Hepatic stellate cell (primary cell): Measurements from ENCODE around the gene RAB3A.

Experiments used
- DNase-seq: peaks from one replicate; pipeline ENCODE4 v3.0.0; 2011; ENCODE audit warnings: low spot score

The RAB3A gene

GRCh38 chr19:18203863-18204393 is at the start of gene RAB3A:
Gene RAB3A (minus strand): TSS chr19:18204042. CDS start chr19:18202740, 1,302 bp downstream.
- peak; percentile 99 for DNase-seq

DNA sequence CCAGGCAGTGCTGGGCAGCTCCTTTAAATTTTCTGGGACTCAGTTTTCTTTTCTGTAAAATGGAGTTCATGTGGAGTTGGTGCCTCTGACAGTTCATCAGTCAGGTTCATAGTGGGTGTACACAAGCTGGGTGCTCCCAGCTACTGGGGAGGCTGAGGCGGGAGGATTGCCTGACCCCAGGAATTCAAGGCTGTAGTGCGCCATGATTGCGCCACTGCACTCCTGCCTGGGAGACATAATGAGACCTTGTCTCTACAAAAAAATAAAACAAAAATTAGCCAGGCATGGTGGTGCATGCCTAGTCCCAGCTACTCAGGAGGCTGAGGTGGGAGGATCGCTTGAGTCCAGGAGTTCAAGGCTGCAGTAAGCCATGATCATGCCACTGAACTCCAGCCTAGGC is 49.3 kb upstream of the RAB3A start:
- DNase-seq, result no peak

DNA sequence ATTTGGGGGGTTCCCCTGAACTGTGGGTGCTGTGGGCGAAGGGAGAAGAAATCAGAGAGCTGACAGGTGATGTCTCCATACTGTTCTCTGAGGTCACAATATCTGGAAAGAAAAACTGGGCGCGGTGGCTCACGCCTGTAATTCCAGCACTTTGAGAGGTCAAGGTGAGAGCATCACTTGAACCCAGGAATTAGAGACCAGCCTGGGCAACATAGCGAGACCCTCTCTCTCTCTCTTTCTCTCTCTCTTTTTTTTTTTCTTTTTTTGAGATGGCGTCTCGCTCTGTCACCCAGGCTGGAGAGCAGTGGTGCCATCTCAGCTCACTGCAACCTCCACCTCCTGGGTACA is 48.5 kb upstream of the RAB3A start:
- DNase-seq, result no peak

DNA sequence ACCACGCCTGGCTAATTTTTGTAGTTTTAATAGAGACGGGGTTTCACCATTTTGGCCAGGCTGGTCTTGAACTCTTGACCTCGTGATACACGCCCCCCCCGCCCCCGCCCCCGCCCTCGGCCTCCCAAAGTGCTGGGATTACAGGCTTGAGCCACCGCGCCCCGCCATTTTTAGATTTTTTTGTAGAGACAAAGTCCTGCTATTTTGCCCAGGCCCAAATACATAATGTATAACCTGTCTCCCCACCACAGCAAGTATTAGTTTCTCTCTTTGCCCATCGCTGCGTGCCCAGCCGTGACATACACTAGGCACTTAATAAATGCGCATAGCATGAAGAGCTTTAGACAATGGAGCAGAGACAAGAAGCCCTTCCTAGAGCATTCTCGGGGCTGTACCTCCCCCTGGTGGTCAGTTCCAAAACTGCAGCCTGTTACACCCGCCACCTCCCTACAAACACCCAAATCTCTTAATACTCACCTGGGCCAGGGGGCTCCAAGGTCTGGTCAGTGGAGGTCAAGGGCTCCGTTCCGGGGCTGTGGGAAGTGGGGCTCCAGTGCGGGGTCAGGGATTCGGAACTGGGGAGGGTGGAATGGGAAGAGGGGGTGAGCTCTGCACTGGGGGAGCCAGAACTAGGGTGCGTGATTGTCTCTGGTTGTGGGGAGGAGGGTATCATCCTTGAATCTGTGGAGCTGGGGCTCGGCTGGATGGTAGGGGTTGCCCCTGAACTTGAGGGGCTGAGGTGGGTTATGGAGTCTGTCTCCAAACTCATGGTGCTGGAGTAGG is 47.9 kb upstream of the RAB3A start:
- DNase-seq, result peak; percentile 79

DNA sequence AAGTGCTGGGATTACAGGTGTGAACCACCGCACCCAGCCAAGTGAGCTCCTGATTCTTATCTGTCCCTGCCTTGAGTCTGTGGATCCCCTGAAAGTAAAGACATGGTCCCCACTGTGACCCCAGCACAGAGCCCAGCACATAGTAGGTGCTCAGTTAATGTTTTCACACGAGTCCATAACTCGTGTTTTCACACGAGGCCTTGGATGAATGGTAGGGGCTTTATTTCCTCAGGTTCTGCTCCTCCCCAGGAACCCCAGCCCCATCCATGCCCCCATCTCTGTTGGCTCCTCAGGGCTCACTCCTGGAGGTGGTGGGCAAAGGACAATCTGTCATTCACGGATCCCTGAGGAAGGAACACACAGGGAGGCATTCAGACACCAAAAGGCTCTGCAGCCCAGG is 46.0 kb upstream of the RAB3A start:
- no peak for DNase-seq

- no peak for DNase-seq
Measured at GRCh38 chr19:18245297-18245696, 41.5 kb upstream of the RAB3A start.

GRCh38 chr19:18239303-18239702 is 35.5 kb upstream of the RAB3A start:
- no peak for DNase-seq

- DNase-seq, result no peak
Measured at GRCh38 chr19:18234194-18234593, 30.4 kb upstream of the RAB3A start.

DNA sequence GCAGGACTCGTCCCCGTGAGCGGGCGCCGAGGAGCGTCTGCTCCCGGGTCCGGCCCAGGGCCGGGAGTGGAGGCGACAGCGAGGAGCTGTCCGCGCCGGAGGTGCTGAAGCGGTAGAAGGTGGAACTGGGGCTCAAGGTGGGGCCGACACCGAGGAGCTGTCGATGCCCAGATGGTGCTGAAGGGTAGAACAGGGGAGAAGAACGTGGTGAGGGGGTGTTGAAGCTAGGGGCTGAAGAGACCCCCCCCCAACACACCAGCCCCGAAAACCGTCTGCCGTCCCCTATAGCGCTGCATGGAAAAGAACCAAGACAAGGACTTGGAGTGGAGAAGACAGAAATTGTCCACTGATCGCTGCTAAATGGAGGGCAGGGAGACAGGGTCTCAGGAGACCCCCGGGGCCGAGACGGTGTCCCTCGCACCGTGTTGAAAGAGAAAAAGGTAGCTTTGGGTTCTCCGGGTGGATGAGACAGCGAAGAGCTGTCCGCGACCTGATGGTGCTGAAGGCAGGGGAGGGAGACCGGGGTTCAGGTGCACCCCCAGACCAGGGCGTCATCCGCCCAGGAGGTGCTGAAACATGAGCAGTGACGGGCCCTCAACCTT is 29.5 kb upstream of the RAB3A start:
- DNase-seq, result peak; percentile 76

GRCh38 chr19:18232540-18233223 is 28.8 kb upstream of the RAB3A start:
- DNase-seq, result no peak

- no peak for DNase-seq
Measured at GRCh38 chr19:18231775-18232174, 27.9 kb upstream of the RAB3A start.

DNA sequence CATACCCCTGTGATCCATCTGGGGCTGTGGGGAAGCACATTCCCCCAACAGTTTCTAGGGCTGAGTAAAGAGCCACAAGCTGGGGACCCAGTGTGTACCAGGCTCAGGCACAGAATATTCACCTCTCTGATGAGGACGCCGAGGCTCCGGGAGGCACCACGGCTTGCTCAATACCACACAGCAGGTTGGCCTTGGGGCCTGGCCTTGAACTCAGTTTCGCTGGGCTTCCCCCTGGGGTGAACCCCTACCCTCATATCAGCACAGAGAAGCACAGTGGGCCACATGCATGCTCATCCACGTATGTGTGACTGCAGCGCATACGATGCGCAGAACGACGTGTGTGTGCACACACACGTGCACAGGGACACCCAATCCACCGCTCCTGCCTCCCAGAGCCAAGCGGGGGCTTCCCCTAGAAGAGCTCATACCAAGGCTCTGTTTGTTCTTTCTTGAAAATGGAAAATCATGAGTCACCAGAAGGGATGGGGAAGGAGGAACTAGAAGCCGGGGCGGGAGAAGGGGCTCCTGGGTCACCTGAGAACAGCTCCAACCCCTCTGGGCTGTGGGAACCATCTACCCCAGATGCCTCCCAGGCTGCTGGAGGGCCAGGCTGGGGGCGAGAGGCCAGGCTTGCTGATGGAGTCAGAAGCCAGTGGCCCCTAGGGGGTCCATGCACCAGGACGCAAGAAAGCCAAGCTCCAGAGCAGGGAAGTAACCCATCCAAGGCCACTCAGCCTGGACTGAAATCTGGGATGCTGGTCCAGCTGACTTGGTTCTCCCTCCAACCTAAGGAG is 27.3 kb upstream of the RAB3A start:
- peak; percentile 39 for DNase-seq

DNA sequence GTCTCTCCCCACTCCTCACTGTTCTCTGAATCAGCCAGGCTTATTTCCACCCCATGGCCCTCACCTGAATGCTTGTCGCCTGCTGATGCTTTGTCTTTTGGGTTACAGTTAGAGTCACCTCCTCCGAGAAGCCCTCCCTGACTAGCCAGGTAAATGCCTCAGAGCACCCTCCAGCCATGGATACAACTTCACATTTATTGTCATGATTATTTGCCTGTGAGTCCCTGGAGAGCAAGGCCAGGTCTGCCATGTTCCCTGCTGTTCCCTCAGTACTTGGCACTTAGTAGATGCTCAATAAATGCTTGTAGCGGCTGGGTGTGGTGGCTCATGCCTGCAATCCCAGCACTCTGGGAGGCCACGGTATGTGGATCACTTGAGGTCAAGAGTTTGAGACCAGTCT is 26.1 kb upstream of the RAB3A start:
- DNase-seq, result no peak

DNA sequence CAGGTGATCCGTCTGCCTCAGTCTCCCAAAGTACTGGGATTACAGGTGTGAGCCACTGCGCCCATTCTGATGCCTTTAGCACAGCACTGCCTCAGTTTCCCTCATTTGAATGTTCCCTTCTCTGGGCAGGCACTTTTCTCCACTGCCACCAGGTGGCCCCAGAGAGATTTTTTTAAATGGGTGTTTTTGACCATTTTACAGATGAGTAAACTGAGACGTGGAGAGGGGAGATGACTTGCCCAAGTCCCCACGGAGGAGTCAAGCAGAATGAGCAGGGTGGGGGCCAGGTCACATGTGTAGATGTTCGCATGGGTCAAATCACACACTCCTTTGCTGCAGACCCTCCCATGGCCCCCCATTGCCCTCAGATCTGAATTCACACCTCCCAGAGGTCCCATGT is 25.6 kb upstream of the RAB3A start:
- no peak for DNase-seq

- DNase-seq, result no peak
Measured at GRCh38 chr19:18227781-18228271, 24.0 kb upstream of the RAB3A start.

DNA sequence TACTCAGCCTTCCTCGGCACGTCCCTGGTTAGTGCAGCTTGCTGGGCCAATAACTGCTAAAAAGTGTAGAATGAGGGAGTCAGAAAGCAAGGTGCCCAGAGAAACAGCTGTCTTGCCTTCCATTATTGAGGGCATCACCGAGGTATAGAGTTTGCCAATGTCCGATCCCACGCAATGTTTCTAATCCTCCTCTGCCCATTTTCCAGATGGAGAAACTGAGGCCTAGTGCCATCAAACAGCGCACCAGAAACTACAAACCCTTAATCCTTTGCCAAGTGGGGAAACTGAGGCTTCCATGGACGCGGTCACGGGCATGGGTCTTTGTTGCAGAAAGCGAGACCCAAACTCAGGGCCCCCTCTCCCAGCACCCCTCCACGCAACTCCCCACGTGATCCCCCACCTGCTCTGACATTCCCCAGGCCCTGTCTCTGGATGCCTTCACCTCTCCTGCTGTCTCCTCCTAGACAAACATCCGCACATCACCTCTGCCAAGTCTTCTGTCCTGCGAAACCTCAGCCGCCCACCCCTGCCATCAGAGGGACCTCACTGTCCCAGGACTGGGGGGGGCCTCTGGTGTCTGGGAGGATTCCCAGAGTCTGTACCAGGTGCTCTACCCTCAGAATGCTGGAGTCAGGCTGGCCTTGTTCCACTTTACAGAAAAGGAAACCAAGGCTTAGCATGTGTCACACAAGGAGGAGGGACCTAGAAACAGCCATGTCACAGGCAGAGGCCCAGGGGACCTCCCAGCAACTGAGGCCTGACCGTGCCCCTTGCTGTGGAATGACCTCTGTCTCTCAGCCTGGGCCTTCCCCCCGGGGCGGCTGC is 23.3 kb upstream of the RAB3A start:
- DNase-seq, result no peak

DNA sequence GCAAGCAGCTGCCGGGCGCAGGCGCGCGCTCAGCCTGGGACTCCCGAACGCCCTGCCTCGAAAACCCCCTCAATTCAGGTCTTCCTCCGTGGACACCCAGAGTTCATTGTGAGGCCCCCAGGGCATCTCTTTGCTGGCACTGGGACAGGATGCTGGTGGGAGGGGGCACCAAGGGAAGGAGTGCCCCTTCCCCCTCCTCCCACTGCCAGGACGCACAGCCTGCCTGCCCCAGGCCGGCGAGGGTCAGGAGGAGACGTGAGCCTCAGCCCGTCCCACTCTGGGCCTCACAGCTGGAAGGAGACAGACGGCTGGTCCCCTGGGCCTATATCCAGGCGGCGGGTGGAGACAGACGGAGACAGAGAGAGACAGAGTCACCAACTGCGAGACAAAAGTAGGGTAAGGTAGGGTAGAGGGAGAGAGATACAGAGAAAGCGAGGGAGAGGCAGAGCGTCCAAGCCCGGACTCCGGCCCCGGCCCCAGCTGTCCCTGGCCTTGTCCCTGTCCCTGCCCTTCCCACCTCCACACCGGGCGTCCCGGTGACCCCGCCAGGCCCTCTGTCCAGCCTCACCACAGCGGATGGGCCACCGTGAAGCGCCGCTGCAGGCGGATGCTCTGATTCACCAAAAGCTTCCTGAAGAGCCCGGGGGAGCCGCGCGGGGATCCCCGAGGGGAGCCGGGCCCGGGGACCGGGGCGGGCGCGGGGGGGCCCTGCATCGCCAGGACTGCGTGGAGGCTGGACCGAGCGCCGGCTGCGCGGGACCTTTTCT is 22.0 kb upstream of the RAB3A start, which contains the start of gene PDE4C:
Gene PDE4C (minus strand): TSS at position 737 of the 767 bp plus-strand sequence. CDS start 23 bp downstream, at position 714.
- peak; percentile 42 for DNase-seq

DNA sequence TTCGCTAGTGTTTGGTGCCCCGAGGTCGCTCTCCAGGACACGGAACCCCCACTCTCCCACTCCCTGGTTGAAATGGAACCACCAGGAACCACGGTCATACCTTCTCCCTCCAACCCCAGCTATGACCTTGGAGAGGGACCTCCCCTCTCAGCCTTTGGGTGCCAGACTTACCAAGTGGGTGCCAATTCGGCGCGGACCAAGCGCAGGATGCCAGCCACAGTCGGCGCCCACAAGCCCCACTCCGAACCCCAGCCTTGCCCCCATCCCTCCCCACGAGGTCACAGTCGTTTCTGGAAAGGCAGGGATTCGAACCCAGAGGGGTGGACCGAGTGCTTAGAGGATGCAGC is 21.5 kb upstream of the RAB3A start:
- no peak for DNase-seq

- peak; percentile 98 for DNase-seq
Measured at GRCh38 chr19:18224525-18225354, 20.9 kb upstream of the RAB3A start.
